ENCODE results near the gene ATP4A. TPM values are rescaled to one million over a fixed set of nuclear protein-coding genes. Genes with fewer than 3 reads are reported as not detected.
A peak's percentile ranks its signal among the peaks of the same experiment; 100 is the strongest.

ATP4A gene
- total RNA-seq, 1 experiment from 2014 or later: not detected

GRCh38 chr19:35553385-35554000 lies 10.0 kb downstream of the ATP4A start:
- DNase-seq (ENCODE audit: low spot score): peak; percentile 71
- in situ Hi-C loops (cut with HindIII; ENCODE audit: low sequenced_read_pairs): no loop called here

GRCh38 chr19:35552534-35553384 lies 10.7 kb downstream of the ATP4A start:
- in situ Hi-C loops (cut with HindIII; ENCODE audit: low sequenced_read_pairs): no loop called here
- DNase-seq (ENCODE audit: low spot score): no peak

DNA sequence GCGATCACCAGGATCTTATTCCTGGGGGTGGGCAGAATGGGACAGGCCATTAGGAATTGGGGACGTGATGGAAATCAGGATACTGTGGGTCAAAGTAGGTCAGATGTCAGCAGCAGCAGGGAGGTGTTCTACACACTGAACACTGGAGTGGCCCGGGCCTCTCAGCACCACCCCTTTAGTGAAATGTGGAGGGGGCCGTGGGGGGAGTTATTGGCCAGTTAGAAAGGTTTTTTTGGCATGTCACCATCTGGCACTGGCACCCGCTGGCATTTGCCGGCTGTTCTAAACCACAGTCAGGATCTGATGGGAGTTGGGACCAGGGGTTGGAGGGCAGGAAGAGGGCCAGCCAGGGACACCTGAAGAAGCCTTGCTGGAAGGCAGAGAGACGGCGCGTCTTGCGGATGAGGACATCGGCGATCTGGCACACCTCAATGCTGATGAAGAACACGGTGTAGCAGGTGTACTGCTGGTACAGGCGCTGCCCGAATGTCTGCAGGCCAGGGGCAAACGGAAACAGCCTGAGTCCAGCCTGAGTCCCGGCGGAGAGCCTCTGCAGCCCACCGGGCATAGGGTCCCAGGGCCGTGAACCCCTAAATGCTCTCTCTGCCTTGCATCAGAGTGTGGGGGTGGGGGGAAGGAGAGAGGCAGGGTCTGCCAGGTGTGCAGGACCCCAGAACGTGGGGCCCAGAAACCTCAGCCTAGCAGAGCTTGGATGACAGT lies 12.2 kb downstream of the ATP4A start:
- in situ Hi-C loops (cut with HindIII; ENCODE audit: low sequenced_read_pairs): no loop called here

GRCh38 chr19:35549879-35550523 lies 13.5 kb downstream of the ATP4A start:
- in situ Hi-C loops (cut with HindIII; ENCODE audit: low sequenced_read_pairs): no loop called here
- DNase-seq (ENCODE audit: low spot score): no peak

More for the DNA sequence above, 12.2 kb downstream of the ATP4A start:
- DNase-seq (ENCODE audit: low spot score): no peak

DNA sequence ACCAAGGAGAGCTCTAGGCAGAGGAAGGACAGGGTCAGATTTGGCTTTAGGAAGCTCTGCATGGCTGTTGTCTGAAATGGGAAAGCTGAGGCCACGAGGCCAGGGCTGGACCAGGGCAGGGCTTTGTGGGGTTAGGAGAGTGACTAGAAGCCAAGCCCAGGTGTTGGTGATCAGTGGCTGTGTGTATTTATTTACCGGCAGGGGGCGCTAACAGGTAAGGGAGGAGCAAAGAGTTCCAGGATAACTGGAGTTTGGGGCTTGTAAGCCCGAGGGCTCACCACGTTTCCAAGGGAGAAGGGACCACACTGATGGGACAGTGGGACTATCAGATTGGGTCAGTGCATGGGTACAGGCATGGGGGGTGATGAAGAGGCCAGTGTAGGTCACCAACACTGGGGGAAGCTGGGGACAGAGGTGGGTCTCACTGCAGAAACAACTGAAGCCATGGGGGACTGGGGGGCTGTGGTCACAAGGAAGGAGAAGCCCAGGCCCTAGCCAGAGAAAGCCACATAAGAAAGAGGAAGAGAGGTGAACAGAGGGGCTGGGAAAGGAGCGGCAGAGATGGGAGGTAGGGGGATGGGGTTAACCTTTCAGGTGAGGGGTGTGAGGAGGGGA lies 14.2 kb downstream of the ATP4A start:
- in situ Hi-C loops (cut with HindIII; ENCODE audit: low sequenced_read_pairs): no loop called here

DNA sequence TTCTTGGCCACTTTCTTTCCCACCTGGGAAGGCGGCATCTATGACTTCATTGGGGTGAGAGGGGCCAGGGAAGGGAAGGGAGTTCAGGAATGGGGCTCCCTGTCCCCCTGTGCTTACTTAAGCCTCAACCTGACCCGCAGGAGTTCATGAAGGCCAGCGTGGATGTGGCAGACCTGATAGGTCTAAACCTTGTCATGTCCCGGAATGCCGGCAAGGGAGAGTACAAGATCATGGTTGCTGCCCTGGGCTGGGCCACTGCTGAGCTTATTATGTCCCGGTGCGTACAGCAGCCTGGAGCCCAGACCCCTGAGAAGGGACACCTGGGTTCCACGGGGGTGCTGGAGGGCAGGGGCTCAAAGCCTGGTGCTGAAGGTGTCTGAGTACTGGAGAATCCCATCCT lies 16.9 kb downstream of the ATP4A start:
- in situ Hi-C loops (cut with HindIII; ENCODE audit: low sequenced_read_pairs): no loop called here
- no peak for DNase-seq (ENCODE audit: low spot score)

More for the DNA sequence above, 14.2 kb downstream of the ATP4A start:
- peak; percentile 87 for DNase-seq (ENCODE audit: low spot score)

DNA sequence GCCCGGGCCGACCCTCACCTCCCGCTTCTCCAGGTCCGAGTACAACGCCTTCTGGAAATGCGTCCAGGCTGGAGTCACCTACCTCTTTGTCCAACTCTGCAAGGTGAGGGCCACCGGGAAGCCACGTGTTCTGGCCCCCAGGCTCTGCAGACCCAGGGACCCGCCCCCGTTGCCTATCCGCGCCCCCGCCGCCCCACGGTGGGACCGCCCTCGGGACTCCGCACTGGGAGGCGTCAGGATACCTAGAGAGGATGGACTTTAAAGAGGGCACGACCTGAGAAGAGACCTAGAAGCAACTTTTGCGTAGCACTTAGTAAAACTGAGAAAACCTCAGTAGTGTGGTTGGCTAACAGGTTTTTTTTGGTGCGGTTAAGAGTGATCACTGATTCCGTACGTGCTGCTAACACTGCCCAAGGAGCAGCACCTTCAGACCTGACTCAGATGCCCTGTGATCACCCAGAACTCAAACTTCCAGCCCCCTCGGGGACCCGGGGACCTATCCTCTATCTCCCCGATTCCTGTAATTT lies 17.5 kb downstream of the ATP4A start:
- no peak for DNase-seq (ENCODE audit: low spot score)
- in situ Hi-C loops (cut with HindIII; ENCODE audit: low sequenced_read_pairs): no loop called here

DNA sequence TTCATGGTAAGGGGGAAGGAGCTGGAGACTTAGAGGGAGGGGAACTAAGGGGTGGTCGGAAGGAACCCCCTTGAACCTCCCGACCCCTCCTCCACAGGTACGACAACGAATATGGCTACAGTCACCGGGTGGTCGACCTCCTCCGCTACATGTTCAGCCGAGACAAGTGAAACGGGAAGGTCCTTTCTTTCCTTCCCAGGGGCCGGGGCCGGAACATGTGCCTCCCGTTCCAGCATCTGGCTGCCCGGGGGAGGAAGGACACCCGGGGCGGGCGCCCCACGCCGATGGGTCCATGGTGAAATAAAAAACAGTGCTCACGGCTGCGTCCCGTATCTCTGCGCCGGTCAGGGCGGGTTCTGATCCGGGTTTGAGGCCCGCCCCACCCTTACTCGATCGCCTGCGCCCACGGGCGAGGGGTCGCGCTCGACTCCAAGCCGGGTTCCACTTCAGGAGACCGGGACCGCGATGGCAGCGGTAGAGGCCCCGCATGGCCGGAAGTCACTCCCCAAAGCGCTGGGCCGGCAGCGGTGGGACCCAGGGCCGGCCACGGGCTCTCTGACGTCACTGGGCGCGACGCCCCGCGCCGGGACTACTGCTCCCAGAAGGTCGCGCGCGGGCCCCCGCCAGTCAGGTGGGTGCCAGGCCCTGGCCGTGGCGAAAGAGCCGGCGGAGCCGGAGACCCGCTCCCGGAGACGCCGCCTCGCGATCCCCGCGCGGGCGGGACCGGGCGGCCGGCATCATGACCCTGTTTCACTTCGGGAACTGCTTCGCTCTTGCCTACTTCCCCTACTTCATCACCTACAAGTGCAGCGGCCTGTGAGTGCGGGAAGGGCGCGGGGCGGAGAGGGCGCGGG lies 18.2 kb downstream of the ATP4A start, which contains the start of gene TMEM147:
Gene TMEM147, plus strand, starts transcription at position 626 of the 854 bp plus-strand sequence. Its CDS starts 114 bp downstream, at position 740.
- DNase-seq (ENCODE audit: low spot score): peak; percentile 85
- in situ Hi-C loops (cut with HindIII; ENCODE audit: low sequenced_read_pairs): no loop called here

DNA sequence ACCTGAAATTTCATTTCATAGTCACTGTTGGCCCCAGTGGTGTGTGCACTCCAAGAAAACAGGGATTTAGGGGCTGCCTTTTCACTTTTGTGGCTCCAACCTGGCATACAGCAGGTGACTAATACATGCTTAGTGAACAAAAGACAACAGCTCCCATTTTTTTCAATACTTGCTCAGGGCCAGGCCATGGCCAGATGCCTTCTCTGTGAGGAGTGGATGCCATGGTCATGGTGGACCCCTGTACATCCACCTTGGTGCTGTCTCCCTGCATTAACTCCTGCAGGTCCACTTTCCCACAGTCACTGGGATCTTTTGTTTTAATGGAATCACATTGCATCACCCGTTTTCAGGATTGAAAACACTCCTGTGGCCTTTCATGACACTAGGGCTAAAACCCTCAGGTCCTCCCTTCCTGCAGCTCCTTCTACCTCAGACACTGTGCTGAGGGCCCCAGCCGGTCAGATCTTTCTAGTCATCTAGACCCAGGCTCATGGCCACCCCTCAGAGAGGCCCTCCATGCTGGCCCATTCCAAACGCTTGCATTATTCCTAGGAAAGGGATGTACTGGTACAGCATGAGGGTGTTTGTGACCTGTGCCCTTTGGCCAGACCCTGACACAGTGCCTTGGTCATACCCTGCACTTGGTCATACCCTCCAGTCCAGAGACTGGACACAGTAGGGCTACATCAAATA lies 19.2 kb downstream of the ATP4A start:
- no peak for DNase-seq (ENCODE audit: low spot score)
- in situ Hi-C loops (cut with HindIII; ENCODE audit: low sequenced_read_pairs): no loop called here

DNA sequence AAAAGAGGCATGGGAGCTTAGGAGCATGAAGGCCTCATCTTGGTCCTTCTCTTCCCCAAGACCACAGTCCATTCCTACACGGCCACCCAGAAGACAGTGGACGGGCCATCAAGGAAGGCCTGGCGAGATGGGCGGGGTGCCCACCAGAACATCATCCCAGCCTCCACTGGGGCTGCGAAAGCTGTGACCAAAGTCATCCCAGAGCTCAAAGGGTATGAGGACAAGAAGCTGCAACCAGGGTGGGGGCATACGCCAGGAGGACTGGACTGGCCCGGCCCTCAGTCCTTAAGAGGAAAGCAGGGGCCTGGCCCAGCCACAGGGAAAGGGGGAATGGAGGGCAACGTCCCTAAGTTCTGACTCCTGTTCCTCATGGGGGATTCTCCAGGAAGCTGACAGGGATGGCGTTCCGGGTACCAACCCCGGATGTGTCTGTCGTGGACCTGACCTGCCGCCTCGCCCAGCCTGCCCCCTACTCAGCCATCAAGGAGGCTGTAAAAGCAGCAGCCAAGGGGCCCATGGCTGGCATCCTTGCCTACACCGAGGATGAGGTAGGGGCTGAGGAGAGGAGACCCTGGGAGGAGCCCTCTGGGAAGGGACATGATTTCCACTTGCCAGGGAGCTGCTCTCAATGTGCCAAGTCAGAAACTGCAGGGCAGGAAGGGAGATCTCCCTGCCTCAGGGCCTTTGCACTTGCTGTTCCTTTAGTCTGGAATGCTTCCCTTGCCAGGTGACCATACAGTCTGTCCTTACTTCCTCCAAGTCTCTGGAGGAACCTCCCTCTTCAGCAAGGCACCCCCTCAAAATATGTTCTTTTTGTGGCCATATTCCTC lies 20.0 kb downstream of the ATP4A start:
- no peak for DNase-seq (ENCODE audit: low spot score)
- in situ Hi-C loops (cut with HindIII; ENCODE audit: low sequenced_read_pairs): no loop called here

GRCh38 chr19:35542209-35542608 lies 21.2 kb downstream of the ATP4A start:
- no peak for DNase-seq (ENCODE audit: low spot score)
- in situ Hi-C loops (cut with HindIII; ENCODE audit: low sequenced_read_pairs): no loop called here

GRCh38 chr19:35540356-35540927 lies 23.0 kb downstream of the ATP4A start:
- in situ Hi-C loops (cut with HindIII; ENCODE audit: low sequenced_read_pairs): no loop called here
- no peak for DNase-seq (ENCODE audit: low spot score)

GRCh38 chr19:35539850-35540249 lies 23.6 kb downstream of the ATP4A start:
- no peak for DNase-seq (ENCODE audit: low spot score)
- in situ Hi-C loops (cut with HindIII; ENCODE audit: low sequenced_read_pairs): no loop called here

GRCh38 chr19:35539314-35539713 lies 24.1 kb downstream of the ATP4A start:
- in situ Hi-C loops (cut with HindIII; ENCODE audit: low sequenced_read_pairs): no loop called here
- no peak for DNase-seq (ENCODE audit: low spot score)

DNA sequence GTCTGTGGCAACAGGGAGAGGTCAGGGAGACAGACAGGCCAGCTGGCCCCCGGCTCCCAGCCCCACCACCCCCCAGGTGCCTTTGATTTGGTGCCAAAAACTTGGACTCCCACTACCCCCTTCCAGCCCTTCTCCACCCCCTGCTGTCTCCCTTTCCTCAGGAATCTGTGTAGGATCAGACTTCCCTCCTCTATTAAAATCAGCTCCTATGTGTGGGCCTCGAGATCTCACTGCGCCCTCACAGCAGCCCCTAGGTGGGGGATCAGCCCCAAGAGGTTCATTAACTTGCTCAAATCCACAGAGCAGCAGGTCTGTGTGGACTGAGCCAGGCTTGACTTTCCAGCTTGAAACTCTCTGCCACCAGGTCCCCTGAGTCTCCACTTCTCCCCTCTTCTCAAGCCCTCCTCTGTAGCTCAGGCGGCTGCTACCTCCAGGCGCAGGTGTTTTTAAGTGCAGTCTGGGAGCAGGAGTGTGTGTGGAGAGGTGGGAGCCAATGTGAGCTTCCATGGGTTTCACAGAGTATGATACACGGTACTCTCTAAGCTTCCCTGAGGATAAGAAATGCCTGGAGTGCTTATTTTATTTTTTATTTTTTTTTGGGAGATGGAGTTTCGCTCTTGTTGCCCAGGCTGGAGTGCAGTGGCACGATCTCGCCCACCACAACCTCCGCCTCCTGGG lies 28.5 kb downstream of the ATP4A start:
- no peak for DNase-seq (ENCODE audit: low spot score)

More for the DNA sequence above, 28.5 kb downstream of the ATP4A start:
- in situ Hi-C loops (cut with HindIII; ENCODE audit: low sequenced_read_pairs): no loop called here

All from G401 (cell line).